GM12801 (cell line): Measurements from ENCODE around the gene CDC42SE2.

Experiments
- TF ChIP-seq, protein P1 (sequence below): IDR thresholded peaks from one replicate; pipeline ENCODE4 v1.5.1; 2011; ENCODE audit warnings: control low read depth; ENCODE audit not compliant: insufficient read length; ENCODE audit errors: extremely low read depth

CDC42SE2 gene

DNA sequence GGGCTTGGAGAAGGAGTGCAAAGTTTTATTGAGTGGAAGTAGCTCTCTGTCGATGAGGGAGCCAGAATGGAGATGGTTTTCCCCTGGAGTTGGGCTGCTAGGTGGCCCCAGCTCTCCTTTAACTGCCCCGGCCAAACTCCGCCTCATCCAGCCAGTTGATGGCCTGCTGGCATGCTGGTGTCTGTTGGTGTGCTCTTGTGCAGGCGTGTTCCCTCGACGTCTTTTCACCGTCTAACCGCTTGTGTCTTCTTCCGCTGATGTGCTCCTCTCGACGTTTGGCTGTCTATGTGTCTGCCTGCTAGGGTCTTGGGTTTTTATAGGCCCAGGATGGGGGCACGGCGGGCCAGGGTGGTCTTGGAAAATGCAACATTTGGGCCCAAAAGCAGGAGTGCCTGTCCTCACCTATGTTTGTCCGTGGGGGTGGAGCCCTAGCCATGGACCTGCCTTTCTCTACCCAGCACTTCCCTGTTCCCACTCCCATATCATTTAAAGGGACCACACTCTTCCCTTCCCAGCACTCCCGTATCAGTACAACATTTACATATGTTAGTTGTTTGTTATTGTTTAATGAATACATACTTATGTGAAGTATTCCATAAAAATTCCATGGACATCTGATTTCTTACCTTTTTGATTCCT, 97.9 kb downstream of the CDC42SE2 start:
- TF ChIP-seq, protein P1, sequence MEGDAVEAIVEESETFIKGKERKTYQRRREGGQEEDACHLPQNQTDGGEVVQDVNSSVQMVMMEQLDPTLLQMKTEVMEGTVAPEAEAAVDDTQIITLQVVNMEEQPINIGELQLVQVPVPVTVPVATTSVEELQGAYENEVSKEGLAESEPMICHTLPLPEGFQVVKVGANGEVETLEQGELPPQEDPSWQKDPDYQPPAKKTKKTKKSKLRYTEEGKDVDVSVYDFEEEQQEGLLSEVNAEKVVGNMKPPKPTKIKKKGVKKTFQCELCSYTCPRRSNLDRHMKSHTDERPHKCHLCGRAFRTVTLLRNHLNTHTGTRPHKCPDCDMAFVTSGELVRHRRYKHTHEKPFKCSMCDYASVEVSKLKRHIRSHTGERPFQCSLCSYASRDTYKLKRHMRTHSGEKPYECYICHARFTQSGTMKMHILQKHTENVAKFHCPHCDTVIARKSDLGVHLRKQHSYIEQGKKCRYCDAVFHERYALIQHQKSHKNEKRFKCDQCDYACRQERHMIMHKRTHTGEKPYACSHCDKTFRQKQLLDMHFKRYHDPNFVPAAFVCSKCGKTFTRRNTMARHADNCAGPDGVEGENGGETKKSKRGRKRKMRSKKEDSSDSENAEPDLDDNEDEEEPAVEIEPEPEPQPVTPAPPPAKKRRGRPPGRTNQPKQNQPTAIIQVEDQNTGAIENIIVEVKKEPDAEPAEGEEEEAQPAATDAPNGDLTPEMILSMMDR, result no peak

DNA sequence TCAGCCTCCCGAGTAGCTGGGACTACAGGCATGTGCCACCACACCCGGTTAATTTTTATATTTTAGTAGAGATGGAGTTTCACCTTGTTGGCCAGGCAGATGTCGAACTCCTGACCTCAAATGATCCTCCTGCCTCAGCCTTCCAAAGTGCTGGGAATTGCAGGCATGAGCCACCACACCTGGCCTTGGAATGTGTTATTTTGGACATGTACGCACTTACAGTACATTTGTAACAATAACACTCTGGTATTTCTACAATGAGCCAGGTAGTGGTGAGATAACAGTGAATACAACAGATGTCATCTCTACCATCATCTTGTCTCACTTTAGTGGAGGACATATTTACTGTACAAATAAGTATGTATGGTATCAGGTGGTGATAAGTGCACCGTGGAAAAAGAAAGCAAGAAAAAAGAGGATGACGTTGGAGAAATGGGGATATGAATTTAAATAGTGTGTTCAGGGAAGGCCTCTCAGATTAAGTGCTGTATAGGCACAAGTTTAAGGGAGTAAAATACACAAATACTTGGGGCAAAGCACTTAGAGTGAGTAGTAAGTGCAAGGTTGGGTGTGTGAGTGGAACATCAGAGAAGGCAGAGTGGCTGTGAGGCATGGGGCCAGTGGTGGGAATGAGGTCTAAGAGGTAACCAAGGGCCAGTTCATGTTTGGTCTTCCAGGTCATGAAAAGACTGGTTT, 100.1 kb downstream of the CDC42SE2 start:
- TF ChIP-seq, protein P1, result no peak

DNA sequence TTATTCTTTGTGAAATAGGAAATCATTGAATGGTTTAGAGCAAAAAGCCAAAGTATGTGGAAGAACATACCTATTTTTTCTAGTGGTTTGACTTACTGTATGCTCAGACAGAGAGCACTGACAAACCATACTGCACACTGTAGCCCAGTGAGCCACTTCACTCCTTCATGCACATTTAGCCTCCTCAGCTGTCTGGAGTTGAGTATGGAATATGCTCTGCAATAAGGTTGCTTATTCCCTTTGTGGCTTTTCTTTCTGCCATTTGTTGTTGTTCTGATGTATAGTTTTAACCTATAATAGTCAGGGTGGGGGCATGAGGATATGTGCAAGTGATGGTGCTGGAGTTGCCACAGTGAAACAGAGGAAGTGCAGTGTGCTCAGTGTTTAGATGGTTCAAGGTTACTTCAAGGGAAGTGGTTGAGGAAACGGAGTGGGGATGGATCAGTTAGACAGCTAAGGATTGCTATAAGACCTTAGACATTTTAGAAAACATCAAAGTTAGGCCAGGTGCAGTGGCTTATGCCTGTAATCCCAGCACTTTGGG, 100.7 kb downstream of the CDC42SE2 start:
- TF ChIP-seq, protein P1, result no peak

DNA sequence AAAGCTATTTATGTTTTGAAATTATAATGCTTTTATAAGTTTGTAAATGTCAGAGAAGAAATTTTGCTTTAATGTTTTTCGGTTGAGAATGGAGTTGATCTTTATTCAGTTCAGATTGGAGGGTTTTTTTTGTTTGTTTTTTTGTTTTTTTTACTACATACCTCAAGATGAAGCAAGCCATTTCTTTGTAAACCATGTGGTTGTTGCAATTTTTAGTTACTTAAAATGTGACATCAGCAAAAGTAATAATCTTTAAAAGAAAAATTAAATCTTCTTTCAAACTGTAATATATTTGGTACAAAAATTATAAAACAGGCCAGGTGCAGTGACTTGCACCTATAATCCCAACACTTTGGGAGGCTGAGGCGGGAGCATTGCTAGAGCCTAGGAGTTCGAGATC, 102.6 kb downstream of the CDC42SE2 start:
- TF ChIP-seq, protein P1, result no peak

DNA sequence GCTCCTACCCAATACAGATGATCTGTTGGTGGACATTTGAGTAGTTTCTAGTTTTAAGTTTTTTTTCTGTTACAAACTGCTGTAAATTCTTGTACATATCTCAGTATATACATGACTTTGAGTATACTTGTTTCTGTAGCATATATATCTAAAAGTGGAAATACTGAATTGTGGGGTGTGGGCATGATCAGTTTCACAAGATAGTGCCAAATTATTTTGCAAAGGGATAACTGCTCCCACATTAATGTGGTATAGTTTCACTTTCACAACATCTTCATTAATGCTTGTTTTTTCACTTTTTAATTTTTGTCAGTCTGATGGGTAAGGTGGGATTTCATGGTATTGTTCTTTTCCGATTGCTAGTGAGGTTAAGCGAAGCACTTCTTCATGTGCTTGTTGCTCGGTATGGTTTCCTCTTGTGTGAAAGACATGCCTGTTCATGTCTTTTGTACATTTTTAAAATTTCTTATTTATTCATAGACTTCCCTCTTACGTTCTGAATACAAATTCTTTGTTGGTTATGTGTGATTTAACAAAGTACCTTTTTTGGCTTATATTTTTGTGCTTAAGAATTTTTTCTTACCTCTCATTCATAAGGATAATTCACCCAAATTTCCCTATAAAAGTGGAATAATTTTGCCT, 103.5 kb downstream of the CDC42SE2 start:
- TF ChIP-seq, protein P1, result no peak

DNA sequence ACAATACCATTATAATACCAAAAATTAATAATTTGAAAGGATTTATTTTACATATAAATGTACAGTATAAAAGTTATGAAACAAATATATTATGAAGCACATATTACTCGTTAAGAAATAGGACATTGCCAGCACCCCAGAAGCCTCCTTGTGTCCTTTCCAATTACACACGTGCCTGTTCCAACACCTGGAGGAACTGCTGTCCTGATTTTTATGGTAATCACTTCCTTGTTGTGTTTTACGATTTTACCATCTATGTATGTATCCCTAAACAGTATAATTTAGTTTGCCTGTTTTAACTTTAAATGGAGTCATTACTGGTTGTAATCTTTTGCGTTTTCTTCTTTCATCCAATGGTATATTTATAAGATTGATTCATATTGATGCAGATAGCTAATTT, 105.0 kb downstream of the CDC42SE2 start:
- TF ChIP-seq, protein P1, result no peak

DNA sequence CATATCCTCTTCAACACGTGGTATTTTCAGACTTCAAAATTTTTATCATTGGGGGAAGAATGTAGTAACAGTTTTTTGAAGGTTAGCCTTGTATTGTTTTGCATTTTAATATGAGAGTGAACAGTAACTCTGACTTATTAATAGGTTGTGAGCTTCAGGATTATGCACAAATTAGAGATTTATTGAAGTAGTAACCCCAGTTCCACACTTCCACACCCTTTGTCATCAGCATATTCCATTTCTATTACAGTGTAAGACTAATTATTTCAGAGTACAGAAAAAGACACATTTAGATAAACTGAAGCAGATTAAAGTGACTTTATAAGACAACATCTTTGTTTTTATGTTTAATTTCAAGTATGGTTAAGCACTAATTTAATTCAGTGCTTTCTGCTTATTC, 105.7 kb downstream of the CDC42SE2 start:
- TF ChIP-seq, protein P1, result no peak
